GM12801 (cell line): ENCODE results near the gene CREB5.

ENCODE experiments used
- CTCF ChIP-seq: IDR thresholded peaks from one replicate; pipeline ENCODE4 v1.5.1; 2011; ENCODE audit warnings: control low read depth; ENCODE audit not compliant: insufficient read length; ENCODE audit errors: extremely low read depth

The CREB5 gene

GRCh38 chr7:28874001-28874400 is 461.7 kb downstream of the CREB5 start:
- TF ChIP-seq CTCF, result no peak
